ENCODE results near the gene UBE2D2. TPM values are rescaled to one million over a fixed set of nuclear protein-coding genes. Genes with fewer than 3 reads are reported as not detected.
A peak's percentile ranks its signal among the peaks of the same experiment; 100 is the strongest.

The UBE2D2 gene
- total RNA-seq, 1 experiment from 2014 or later: 167 TPM

DNA sequence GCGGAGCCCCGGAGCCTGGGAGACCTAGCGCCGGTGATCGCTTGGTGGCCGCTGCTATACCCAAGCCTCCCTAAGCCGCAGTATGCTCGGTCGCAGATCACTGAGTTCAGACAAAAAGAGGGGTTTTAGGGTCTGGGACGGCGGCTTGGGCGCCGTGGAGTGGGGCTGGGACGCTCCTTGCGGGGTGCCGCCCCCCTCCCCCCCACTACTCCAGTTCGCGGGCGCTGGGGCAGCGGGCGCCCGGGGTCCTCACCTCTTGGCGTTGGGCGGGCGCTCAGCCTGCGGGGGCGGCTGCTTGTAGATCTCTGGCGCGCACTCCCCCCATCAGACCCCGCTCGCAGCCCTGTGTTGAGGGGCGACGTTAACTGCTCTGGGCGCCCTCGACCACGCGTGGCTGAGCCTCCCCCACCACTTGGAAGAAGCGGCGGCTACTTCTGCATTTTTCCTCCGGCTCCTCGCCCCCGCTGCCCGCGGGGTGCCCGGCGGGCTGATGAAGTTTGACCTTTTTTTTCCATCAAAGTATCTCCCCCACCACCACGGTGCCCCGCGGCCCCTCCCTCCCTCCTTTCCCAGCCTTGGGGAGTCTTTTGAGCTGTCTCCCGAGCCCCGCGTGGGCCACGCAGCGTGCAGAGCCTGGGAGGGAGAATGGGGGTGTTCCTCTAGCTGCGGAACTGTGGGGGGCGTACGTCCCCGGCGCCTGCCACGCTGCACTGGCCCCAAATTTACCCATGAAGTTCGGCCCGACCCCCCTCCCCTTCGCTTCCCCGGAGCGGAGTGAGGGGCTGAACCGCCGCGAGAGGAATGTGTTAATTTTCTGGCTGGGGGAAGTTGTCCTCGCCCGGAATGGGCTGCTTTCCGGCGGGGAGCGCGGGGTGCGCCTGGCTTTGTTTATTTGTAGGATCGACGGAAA lies 88.2 kb downstream of the UBE2D2 start:
- DNase-seq: no peak
- Histone ChIP-seq H3K27me3 (ENCODE audit: control insufficient read depth, insufficient read depth, low read length) (peaks cover 16% of the 10 kb centered on the region), H3K36me3 (replicated peaks; ENCODE audit: control insufficient read depth, insufficient read depth, low read length) (no peaks in the 10 kb centered on the region), H3K4me3 (ENCODE audit: insufficient read depth, low read depth, low read length) (peak overlapping the region; percentile 94)

DNA sequence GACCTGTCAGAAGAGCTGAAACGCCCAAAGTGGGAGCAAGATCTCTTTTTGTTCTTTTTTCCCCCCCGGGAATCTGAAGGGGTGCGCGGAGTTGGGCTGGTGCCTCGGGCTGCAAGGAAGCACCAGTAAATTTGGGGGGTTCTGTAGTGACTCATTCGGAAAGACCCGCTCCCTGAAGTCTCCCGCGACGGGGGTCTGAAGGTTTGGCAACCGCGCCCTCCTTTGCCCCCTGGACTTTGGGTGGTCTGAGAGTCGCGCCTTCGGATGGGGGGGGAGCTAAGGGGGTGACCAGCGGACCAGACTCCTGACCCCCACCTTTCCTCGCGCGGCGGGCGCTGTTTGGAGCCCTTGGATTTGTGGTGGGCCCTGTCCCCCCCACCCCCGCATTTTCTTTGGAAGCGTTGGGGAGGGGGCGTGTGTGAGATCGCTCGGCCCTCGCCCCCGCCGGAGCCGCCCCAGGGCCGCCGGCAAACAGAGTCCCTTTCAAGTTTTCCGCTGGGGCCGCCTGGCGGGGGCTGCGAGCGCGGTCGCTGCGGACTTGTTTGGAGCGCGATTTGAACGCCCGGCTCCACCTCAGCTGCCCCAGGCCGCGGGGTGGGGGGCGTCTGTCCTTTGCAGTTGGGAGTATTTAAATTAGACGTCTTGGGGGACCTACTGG lies 89.0 kb downstream of the UBE2D2 start:
- peaks cover 16% of the 10 kb centered on the region for H3K27me3 ChIP-seq (ENCODE audit: control insufficient read depth, insufficient read depth, low read length)
- peak overlapping the region; percentile 94 for H3K4me3 ChIP-seq (ENCODE audit: insufficient read depth, low read depth, low read length)
- H3K36me3 ChIP-seq (replicated peaks; ENCODE audit: control insufficient read depth, insufficient read depth, low read length): no peaks in the 10 kb centered on the region
- DNase-seq: no peak

- no peaks in the 10 kb centered on the region for H3K36me3 ChIP-seq (replicated peaks; ENCODE audit: control insufficient read depth, insufficient read depth, low read length)
- peaks cover 11% of the 10 kb centered on the region for H3K27me3 ChIP-seq (ENCODE audit: control insufficient read depth, insufficient read depth, low read length)
- no peak for DNase-seq
- H3K4me3 ChIP-seq (ENCODE audit: insufficient read depth, low read depth, low read length): peak overlapping the region; percentile 94
Observed at GRCh38 chr5:139650689-139651042, 89.5 kb downstream of the UBE2D2 start.

DNA sequence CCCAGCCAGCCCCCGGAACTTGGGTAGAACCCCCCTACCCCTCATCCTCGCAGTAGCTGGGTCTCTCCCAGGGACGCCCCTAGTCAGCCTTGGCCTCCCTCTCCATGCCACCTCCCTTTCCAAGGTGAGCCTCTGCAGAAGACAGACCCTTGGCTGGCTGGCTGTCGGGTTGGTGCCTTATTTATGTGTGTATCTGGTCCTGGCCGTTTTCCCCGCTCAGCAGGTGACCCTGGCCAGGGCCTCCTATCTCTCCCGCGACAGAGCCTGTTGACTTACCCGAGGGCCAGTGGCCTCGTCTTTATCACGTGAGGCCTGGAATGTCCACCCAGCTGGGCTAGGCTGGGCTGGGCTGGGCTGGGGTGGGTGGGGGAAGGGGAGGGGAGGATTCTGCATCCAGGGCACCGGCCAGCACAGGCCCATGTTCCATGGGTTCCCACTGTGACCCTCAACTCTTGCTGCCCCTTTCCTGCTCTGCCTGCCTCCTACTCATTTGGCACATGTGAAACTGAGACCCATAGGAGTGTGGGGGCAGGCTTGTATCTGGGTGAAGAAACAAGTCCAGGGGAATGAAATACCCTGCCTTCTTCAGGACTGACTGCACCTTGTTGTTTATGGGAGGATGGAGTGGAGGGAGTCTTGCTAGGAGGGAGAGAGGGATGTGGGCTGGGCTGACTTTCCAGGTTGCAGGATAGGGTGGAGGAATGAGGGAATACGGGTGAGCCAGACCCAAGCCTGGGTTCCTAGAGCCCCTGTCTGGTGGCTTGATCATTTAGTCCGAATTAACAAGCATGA lies 90.1 kb downstream of the UBE2D2 start:
- H3K27me3 ChIP-seq (ENCODE audit: control insufficient read depth, insufficient read depth, low read length): peaks cover 6% of the 10 kb centered on the region
- H3K4me3 ChIP-seq (ENCODE audit: insufficient read depth, low read depth, low read length): peak overlapping the region; percentile 94
- DNase-seq: no peak
- no peaks in the 10 kb centered on the region for H3K36me3 ChIP-seq (replicated peaks; ENCODE audit: control insufficient read depth, insufficient read depth, low read length)

DNA sequence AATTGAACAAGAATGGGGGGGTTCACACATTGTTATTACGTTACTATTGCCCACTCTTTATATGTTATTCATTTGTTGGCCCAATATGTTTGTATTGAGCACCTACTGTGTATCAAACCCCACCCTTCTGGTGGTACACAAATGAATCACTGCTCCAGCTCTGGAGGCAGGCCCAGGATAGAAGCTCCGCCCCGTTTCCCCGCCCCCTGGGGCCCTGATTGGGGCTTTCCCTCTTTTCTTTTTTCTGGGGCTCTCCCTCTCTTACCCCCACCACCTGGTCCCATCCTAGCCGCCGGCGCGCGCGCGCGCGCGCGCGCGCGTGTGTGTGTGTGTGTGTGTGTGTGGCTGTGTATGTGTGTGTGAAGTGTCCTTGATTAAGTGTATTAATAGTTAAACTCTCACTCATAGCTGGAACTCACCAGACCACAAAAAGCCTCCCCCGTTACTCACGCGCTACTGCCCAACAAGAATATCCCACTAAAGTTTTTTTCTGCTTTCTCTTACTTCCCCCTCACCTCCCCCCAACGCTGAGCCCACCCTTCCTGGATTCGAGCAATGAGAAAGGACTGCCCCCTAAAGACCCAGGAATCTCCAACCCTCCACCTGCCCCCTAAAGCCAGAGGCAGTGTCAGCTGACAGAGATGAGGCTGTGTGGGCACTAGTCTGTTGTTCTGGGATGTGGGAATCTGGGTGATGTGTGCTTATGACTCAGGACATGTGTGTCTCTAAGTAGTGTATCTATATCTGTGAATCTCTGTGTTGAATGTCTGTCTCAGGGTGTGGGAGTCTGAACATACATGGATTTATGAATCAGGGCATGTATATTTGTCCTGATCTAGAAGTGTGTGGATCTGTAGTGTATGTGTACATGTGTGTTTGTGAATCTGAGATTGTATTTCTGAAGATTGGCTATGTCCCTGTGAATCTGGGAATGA lies 91.0 kb downstream of the UBE2D2 start:
- Histone ChIP-seq H3K36me3 (replicated peaks; ENCODE audit: control insufficient read depth, insufficient read depth, low read length) (no peaks in the 10 kb centered on the region), H3K4me3 (ENCODE audit: insufficient read depth, low read depth, low read length) (no peak overlapping the region; the same call in 1 of the 2 replicates), H3K27me3 (ENCODE audit: control insufficient read depth, insufficient read depth, low read length) (peaks cover 2% of the 10 kb centered on the region; the same call in 1 of the 2 replicates)
- DNase-seq: peak; percentile 97

DNA sequence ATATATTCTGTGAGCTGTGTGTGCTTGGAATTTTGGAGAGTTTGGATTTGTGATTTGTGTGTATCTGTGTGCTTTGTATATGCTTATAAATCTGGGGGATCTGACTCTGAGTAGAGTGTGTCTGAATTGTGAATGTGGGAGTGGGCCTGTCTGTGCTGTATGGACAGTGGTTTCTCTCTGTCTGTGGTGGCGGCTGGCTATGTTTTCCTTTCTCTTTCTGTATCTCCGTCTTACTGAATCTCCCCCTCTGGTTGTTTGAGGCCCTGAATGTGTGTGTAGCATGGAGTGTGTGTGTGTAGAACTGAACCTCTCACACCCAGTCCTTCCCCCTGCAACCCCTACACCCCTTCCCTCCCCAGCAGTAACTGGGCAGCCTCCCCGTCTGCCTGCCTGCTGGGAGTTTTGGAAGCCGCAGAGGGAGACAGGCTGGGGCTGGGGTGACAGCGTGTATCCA lies 91.7 kb downstream of the UBE2D2 start:
- Histone ChIP-seq H3K27me3 (ENCODE audit: control insufficient read depth, insufficient read depth, low read length) (no peaks in the 10 kb centered on the region), H3K4me3 (ENCODE audit: insufficient read depth, low read depth, low read length) (no peak overlapping the region), H3K36me3 (replicated peaks; ENCODE audit: control insufficient read depth, insufficient read depth, low read length) (no peaks in the 10 kb centered on the region)
- no peak for DNase-seq

GRCh38 chr5:139653616-139654015 lies 92.5 kb downstream of the UBE2D2 start:
- H3K27me3 ChIP-seq (ENCODE audit: control insufficient read depth, insufficient read depth, low read length): no peaks in the 10 kb centered on the region
- H3K4me3 ChIP-seq (ENCODE audit: insufficient read depth, low read depth, low read length): no peak overlapping the region
- peak; percentile 69 for DNase-seq
- H3K36me3 ChIP-seq (replicated peaks; ENCODE audit: control insufficient read depth, insufficient read depth, low read length): no peaks in the 10 kb centered on the region

DNA sequence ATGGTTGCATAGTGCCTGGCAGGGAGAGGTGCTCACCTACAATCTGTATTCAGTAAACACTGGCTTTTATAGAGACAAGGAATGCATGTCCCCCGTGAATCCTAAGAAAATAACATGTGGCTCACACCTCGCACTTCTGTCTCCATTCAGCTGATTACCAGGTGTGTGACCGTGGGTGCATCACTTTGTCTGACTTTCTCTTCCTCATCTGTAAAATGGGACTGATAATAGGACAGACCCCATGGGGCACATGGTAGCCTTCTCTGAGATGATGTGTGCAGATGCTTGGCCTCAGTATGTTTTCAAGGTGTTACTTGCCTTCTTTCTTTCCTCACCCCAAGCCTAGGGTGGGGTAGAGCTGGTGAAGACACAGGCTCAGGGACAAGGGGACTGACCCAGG lies 93.3 kb downstream of the UBE2D2 start:
- Histone ChIP-seq H3K27me3 (ENCODE audit: control insufficient read depth, insufficient read depth, low read length) (no peaks in the 10 kb centered on the region), H3K4me3 (ENCODE audit: insufficient read depth, low read depth, low read length) (no peak overlapping the region), H3K36me3 (replicated peaks; ENCODE audit: control insufficient read depth, insufficient read depth, low read length) (no peaks in the 10 kb centered on the region)
- no peak for DNase-seq

- Histone ChIP-seq H3K36me3 (replicated peaks; ENCODE audit: control insufficient read depth, insufficient read depth, low read length) (no peaks in the 10 kb centered on the region), H3K27me3 (ENCODE audit: control insufficient read depth, insufficient read depth, low read length) (no peaks in the 10 kb centered on the region), H3K4me3 (ENCODE audit: insufficient read depth, low read depth, low read length) (no peak overlapping the region)
- peak; percentile 79 for DNase-seq
Observed at GRCh38 chr5:139654871-139655491, 93.8 kb downstream of the UBE2D2 start.

GRCh38 chr5:139655727-139656271 lies 94.7 kb downstream of the UBE2D2 start:
- Histone ChIP-seq H3K27me3 (ENCODE audit: control insufficient read depth, insufficient read depth, low read length) (no peaks in the 10 kb centered on the region), H3K4me3 (ENCODE audit: insufficient read depth, low read depth, low read length) (no peak overlapping the region), H3K36me3 (replicated peaks; ENCODE audit: control insufficient read depth, insufficient read depth, low read length) (no peaks in the 10 kb centered on the region)
- peak; percentile 75 for DNase-seq

DNA sequence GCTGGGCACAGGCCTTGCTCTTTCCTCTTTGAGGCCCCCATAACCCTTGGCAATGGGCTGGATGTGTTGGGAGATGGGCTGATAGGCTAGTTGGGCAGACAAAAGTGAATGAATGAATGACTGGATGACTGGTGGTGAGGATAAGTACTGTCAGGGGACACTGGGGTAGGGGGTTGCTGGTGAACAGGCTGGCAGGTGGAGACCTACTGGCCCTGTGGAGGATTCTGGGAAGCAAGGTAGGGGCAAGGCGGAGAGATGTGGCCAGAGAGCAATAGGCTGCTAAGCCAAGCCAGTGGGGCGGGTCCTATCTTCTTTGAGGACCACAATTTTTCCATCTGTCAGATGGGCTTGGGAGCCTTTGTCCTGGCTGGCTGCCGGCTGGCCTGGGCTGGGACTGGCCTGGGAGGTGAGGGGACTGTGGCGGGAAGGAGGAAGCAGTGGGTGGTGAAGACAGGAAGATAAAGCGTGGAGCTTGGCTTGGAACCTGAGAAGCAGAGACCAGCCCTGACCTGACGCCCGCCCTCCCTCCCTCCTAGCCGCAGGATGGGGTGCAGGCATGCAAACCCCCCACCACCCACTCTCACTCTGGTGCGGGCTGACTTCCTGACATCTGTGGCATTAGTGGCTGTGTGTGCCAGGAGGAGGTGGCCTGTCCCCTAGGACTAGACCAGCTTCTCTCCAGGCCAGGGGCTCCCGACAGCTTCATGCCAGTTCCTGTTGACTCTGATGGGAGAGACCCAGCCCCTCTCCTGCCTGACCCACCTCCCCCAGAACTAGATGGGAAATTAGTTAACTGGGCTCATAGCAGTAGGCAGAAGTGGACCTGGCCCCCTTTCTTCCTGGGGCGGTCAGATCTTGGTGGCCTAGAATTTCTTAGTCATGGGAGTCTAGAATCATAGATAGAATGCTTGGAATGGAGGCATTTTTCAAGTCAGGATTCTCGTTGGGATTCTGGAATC lies 96.5 kb downstream of the UBE2D2 start:
- Histone ChIP-seq H3K27me3 (ENCODE audit: control insufficient read depth, insufficient read depth, low read length) (no peaks in the 10 kb centered on the region), H3K4me3 (ENCODE audit: insufficient read depth, low read depth, low read length) (no peak overlapping the region), H3K36me3 (replicated peaks; ENCODE audit: control insufficient read depth, insufficient read depth, low read length) (no peaks in the 10 kb centered on the region)
- no peak for DNase-seq

GRCh38 chr5:139658501-139658927 lies 97.4 kb downstream of the UBE2D2 start:
- peak; percentile 72 for DNase-seq
- no peak overlapping the region for H3K4me3 ChIP-seq (ENCODE audit: insufficient read depth, low read depth, low read length)
- H3K36me3 ChIP-seq (replicated peaks; ENCODE audit: control insufficient read depth, insufficient read depth, low read length): no peaks in the 10 kb centered on the region
- H3K27me3 ChIP-seq (ENCODE audit: control insufficient read depth, insufficient read depth, low read length): no peaks in the 10 kb centered on the region
